ENCODE data around the gene RABGAP1L. TPM values are rescaled to one million over a fixed set of nuclear protein-coding genes. Genes with fewer than 3 reads are reported as not detected.
A peak's percentile ranks its signal among the peaks of the same experiment; 100 is the strongest.
"Not testable (repeated sequence)": the region's sequence is repeated elsewhere in the genome, so short reads cannot be mapped to it uniquely, and the experiment has no call there.

The RABGAP1L gene
- total RNA-seq, 1 donor from 2014 or later, result 48.5 TPM

GRCh38 chr1:174222166-174222949, 63.0 kb downstream of the RABGAP1L start:
- H3K36me3 Mint-ChIP-seq, result peaks cover 22% of the 10 kb centered on the region
- no peak for DNase-seq (ENCODE audit: low spot score in 2 of 2, unreplicated experiment in 2 of 2)
- H3K9me3 Mint-ChIP-seq, result peaks cover 18% of the 10 kb centered on the region
- H3K27me3 Mint-ChIP-seq (ENCODE audit: low read depth), result no peaks in the 10 kb centered on the region
- no peak overlapping the region for H3K4me3 Mint-ChIP-seq
- TF ChIP-seq CTCF (IDR thresholded peaks at IDR 0.05; ENCODE audit: unreplicated experiment), result no peak
- no peak overlapping the region for H3K27ac Mint-ChIP-seq
- H3K4me1 Mint-ChIP-seq, result no peaks in the 10 kb centered on the region

- no peak for TF ChIP-seq CTCF (IDR thresholded peaks at IDR 0.05; ENCODE audit: unreplicated experiment)
- Mint-ChIP-seq H3K36me3 (peaks cover 26% of the 10 kb centered on the region), H3K27me3 (ENCODE audit: low read depth) (no peaks in the 10 kb centered on the region), H3K27ac (no peak overlapping the region), H3K4me1 (no peaks in the 10 kb centered on the region), H3K4me3 (no peak overlapping the region), H3K9me3 (peaks cover 21% of the 10 kb centered on the region)
- no peak for DNase-seq (ENCODE audit: low spot score in 2 of 2, unreplicated experiment in 2 of 2)
Measured at GRCh38 chr1:174224641-174225040, 65.3 kb downstream of the RABGAP1L start.

GRCh38 chr1:174225499-174226204, 66.3 kb downstream of the RABGAP1L start:
- no peaks in the 10 kb centered on the region for H3K27me3 Mint-ChIP-seq (ENCODE audit: low read depth)
- no peaks in the 10 kb centered on the region for H3K4me1 Mint-ChIP-seq
- no peak overlapping the region for H3K4me3 Mint-ChIP-seq
- no peak for DNase-seq (ENCODE audit: low spot score in 2 of 2, unreplicated experiment in 2 of 2)
- H3K36me3 Mint-ChIP-seq, result peaks cover 26% of the 10 kb centered on the region
- TF ChIP-seq CTCF (IDR thresholded peaks at IDR 0.05; ENCODE audit: unreplicated experiment), result no peak
- H3K9me3 Mint-ChIP-seq, result peaks cover 21% of the 10 kb centered on the region
- H3K27ac Mint-ChIP-seq, result no peak overlapping the region

GRCh38 chr1:174230399-174230798, 71.1 kb downstream of the RABGAP1L start:
- no peak overlapping the region for H3K4me3 Mint-ChIP-seq
- no peak overlapping the region for H3K27ac Mint-ChIP-seq
- no peak for DNase-seq (ENCODE audit: low spot score in 2 of 2, unreplicated experiment in 2 of 2)
- H3K9me3 Mint-ChIP-seq, result peaks cover 19% of the 10 kb centered on the region
- TF ChIP-seq CTCF (IDR thresholded peaks at IDR 0.05; ENCODE audit: unreplicated experiment), result no peak
- H3K27me3 Mint-ChIP-seq (ENCODE audit: low read depth), result no peaks in the 10 kb centered on the region
- H3K4me1 Mint-ChIP-seq, result no peaks in the 10 kb centered on the region
- peaks cover 20% of the 10 kb centered on the region for H3K36me3 Mint-ChIP-seq

- peaks cover 17% of the 10 kb centered on the region for H3K36me3 Mint-ChIP-seq
Measured at GRCh38 chr1:174232761-174233160, 73.4 kb downstream of the RABGAP1L start.

GRCh38 chr1:174238845-174239501, 79.7 kb downstream of the RABGAP1L start:
- H3K4me1 Mint-ChIP-seq; DNase-seq (ENCODE audit: low spot score in 2 of 2, unreplicated experiment in 2 of 2); H3K36me3 Mint-ChIP-seq; H3K27me3 Mint-ChIP-seq (ENCODE audit: low read depth); H3K9me3 Mint-ChIP-seq: not testable (repeated sequence)
- peak overlapping the region; percentile 19 for H3K27ac Mint-ChIP-seq
- H3K4me3 Mint-ChIP-seq, result peak overlapping the region; percentile 60

More at GRCh38 chr1:174232761-174233160, 73.4 kb downstream of the RABGAP1L start:
- Mint-ChIP-seq H3K27me3 (ENCODE audit: low read depth) (no peaks in the 10 kb centered on the region), H3K4me1 (no peaks in the 10 kb centered on the region), H3K27ac (no peak overlapping the region), H3K9me3 (peaks cover 16% of the 10 kb centered on the region), H3K4me3 (no peak overlapping the region)
- no peak for TF ChIP-seq CTCF (IDR thresholded peaks at IDR 0.05; ENCODE audit: unreplicated experiment)
- no peak for DNase-seq (ENCODE audit: low spot score in 2 of 2, unreplicated experiment in 2 of 2)
